ENCODE measurements around the gene RHOV. TPM values are rescaled to one million over a fixed set of nuclear protein-coding genes. Genes with fewer than 3 reads are reported as not detected.
A peak's percentile ranks its signal among the peaks of the same experiment; 100 is the strongest.

Gene RHOV
- total RNA-seq, 1 donor from 2014 or later: 3.1 TPM

DNA sequence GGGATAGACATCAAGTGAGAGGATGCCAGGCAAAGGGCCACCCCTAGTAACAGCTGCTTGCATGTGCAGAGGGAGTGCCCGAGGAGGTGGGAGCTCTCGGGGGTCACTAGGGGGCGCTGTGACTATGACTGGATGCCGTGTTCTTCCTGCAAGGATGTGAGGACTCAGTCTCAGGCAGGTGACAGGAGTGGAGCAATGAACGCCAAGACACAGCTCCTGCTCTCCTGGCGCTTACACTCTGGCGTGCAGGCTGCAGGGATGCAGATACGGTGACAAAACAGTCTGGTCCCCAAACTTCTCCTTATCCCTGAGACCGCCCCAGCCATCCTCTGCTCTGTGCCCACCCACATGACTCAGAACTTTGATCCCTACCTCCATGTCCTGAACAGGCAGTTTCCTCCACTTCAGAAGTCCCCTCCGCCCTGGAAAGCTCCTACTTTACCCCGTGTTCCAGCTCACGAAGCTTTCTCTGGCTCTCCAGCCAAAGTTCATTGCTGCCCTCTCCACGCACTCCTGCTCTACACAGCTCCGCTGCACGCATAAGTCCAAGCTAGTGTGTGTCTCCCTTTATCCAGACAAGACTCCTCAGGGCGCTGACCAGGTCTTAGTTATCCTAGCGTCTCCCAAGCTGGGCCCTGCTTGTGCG is 14.7 kb downstream of the RHOV start:
- peak overlapping the region; percentile 5 for H3K4me3 ChIP-seq (ENCODE audit: low read depth, low read length)
- TF ChIP-seq, protein P1, sequence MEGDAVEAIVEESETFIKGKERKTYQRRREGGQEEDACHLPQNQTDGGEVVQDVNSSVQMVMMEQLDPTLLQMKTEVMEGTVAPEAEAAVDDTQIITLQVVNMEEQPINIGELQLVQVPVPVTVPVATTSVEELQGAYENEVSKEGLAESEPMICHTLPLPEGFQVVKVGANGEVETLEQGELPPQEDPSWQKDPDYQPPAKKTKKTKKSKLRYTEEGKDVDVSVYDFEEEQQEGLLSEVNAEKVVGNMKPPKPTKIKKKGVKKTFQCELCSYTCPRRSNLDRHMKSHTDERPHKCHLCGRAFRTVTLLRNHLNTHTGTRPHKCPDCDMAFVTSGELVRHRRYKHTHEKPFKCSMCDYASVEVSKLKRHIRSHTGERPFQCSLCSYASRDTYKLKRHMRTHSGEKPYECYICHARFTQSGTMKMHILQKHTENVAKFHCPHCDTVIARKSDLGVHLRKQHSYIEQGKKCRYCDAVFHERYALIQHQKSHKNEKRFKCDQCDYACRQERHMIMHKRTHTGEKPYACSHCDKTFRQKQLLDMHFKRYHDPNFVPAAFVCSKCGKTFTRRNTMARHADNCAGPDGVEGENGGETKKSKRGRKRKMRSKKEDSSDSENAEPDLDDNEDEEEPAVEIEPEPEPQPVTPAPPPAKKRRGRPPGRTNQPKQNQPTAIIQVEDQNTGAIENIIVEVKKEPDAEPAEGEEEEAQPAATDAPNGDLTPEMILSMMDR (conservative IDR thresholded peaks at IDR 0.05; ENCODE audit: low read depth, low read length): peak; percentile 92
- no peak for DNase-seq (ENCODE audit: low read depth)

DNA sequence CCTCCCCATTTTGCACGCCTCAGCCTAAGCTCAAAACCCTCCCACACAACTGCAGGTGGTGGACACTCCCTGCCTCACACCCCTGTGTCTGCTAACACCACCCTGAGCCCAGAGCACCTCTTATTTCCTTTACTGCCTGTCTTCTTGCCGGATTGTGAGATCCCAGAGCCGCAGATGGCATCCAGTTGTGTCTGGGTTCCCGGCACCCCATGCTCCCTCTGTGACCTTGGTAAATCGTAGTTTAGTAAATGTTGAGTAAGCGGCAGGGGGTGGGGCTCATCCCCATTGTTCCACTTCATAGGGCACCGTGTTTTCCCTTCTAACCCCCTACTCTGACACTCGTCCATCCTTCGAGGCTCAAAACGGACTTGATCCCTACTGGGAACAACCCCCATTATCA is 15.3 kb downstream of the RHOV start:
- TF ChIP-seq, protein P1 (conservative IDR thresholded peaks at IDR 0.05; ENCODE audit: low read depth, low read length): no peak
- no peak for DNase-seq (ENCODE audit: low read depth)
- no peak overlapping the region for H3K4me3 ChIP-seq (ENCODE audit: low read depth, low read length)

DNA sequence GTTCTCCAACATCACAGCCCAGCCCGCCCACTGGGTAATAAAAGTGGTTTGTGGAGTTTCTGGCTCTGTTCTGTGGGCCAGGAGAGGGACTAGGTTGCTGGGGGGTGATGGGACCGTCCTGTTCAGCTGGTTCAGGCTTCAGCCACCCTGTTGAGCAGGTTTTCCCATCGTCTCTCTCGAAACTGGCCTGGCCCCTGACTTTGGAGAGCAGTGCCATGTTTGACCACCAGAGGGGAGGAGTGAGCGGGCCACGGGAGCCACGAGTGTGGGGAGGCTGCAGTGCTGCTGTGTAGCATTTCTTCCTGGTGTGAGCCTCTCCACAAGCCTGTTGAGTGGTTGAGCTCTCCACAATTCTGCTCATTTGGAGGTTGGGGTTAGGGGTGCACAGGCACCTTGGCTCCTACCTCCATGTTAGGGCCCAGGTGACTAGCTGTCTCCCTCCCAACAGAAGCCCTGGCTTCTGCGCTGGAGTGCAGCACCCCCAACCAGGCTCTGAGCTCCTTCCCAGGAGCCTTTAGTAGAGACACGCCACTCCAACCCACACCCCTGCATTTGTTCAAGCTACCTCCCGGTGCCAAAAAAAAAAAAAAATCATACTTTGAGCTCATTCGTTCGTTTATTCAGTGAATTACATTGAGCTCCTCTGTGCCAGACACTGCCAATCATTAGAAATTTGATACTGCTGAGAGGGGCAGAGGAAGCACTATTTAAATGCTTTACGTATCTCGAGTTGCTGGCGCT is 16.3 kb downstream of the RHOV start:
- TF ChIP-seq, protein P1 (conservative IDR thresholded peaks at IDR 0.05; ENCODE audit: low read depth, low read length): peak; percentile 95
- H3K4me3 ChIP-seq (ENCODE audit: low read depth, low read length): no peak overlapping the region
- no peak for DNase-seq (ENCODE audit: low read depth)

DNA sequence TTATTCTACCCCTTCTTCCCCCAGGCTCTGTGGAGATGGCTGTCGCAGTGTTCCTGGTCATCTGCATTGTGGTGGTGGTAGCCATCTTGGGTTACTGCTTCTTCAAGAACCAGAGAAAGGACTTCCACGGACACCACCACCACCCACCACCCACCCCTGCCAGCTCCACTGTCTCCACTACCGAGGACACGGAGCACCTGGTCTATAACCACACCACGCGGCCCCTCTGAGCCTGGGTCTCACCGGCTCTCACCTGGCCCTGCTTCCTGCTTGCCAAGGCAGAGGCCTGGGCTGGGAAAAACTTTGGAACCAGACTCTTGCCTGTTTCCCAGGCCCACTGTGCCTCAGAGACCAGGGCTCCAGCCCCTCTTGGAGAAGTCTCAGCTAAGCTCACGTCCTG is 17.3 kb downstream of the RHOV start:
- DNase-seq (ENCODE audit: low read depth): no peak
- H3K4me3 ChIP-seq (ENCODE audit: low read depth, low read length): no peak overlapping the region
- TF ChIP-seq, protein P1 (conservative IDR thresholded peaks at IDR 0.05; ENCODE audit: low read depth, low read length): no peak

DNA sequence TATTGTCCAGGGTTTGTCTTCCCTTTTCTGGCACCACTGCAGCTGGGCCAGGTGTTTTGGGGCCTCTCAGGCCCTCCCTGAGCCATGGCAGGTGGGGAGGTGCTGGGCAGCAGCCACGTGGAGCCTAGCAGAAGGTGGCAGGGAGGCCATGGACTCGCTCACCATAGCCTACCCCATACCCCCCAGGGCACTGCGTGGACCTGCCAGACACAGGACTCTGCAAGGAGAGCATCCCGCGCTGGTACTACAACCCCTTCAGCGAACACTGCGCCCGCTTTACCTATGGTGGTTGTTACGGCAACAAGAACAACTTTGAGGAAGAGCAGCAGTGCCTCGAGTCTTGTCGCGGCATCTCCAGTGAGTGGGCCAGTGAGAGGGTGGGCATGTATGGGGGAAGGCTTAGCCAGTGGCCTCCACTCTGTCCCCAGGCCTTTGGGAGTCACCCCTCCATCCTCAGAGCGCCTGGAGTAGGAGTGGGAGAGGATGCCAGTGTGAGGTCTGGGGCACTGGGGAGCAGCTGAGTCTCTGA is 18.3 kb downstream of the RHOV start:
- no peak for DNase-seq (ENCODE audit: low read depth)
- TF ChIP-seq, protein P1 (conservative IDR thresholded peaks at IDR 0.05; ENCODE audit: low read depth, low read length): no peak
- H3K4me3 ChIP-seq (ENCODE audit: low read depth, low read length): no peak overlapping the region

DNA sequence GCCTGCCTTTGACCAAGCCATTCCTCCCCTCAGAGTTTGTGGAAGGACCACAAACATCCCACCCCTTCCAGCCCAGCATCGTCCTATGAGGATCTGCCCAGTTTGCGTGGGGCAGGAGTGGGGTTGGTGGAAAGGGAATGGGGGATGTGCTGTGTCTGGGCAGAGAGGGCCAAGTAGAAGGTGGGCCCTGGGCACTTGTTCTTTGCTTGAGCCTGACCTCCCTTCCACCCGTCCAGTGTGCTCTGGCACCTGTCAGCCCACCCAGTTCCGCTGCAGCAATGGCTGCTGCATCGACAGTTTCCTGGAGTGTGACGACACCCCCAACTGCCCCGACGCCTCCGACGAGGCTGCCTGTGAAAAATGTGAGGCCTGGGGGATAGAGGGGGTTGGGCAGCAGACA is 19.9 kb downstream of the RHOV start:
- DNase-seq (ENCODE audit: low read depth): no peak
- no peak overlapping the region for H3K4me3 ChIP-seq (ENCODE audit: low read depth, low read length)
- TF ChIP-seq, protein P1 (conservative IDR thresholded peaks at IDR 0.05; ENCODE audit: low read depth, low read length): no peak

Measured in epithelial cell of proximal tubule (primary cell).